ENCODE data around the gene IRF7.

Gene IRF7

DNA sequence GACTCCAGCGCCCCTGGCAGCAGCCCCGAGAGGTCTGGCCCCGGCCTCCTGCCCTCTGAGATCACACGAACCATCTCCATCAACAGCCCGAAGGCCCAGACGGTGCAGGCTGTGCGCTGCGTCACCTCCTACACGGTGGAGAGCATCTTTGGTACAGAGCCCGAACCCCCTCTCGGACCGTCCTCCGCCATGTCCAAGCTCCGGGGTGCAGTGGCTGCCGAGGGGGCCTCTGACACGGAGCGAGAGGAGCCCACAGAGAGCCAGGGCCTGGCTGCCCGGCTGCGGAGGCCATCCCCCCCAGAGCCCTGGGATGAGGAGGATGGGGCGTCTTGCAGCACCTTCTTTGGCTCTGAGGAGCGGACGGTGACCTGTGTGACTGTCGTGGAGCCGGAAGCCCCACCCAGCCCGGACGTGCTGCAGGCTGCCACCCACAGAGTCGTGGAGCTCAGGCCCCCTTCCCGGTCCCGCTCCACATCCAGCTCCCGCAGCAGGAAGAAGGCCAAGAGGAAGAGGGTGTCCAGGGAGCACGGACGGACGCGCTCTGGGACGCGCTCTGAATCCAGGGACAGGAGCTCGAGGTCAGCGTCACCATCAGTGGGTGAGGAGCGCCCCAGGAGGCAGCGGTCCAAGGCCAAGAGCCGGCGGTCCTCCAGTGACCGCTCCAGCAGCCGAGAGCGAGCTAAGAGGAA lies 7.6 kb downstream of the IRF7 start:
- DNase-seq, result no peak

DNA sequence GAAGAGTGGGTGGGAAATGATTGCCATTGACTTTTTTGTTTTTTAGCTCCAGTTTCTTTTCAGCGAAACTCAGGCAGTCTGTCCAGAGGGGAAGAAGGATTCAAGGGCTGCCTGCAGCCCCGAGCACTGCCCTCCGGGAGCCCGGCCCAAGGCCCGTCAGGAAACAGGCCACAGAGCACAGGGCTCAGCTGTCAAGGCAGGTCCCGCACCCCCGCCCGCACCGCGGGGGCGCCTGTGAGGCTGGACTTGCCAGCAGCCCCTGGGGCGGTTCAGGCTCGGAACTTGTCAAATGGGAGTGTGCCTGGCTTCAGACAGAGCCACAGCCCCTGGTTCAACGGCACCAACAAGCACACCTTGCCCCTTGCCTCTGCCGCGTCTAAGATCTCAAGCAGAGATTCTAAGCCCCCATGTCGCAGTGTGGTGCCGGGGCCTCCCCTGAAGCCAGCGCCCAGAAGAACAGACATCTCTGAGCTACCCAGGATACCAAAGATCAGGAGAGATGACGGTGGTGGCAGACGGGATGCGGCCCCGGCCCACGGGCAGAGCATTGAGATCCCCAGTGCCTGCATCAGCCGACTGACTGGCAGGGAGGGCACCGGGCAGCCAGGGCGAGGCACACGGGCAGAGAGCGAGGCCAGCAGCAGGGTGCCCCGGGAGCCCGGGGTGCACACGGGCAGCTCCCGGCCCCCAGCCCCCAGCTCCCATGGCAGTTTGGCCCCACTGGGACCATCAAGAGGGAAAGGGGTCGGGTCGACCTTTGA lies 8.6 kb downstream of the IRF7 start:
- DNase-seq, result no peak

DNA sequence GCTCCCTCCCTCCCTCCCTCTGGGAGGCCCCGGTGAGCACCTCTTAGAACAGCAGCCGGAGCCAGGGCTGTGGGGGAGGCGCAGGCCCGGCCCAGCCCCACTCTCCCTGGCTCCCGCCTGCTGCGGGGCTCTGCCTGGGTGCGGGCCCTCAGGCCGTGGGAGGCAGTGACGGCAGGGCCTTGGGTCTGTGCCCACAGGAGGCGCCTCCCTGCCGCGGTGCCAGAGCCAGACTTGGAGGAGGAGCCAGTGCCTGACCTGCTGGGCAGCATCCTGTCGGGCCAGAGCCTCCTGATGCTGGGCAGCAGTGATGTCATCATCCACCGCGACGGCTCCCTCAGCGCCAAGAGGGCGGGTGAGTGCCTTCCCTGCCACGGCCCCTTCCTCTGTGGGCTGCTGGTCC lies 9.5 kb downstream of the IRF7 start:
- DNase-seq, result no peak

GRCh38 chr11:605286-606129 lies 10.2 kb downstream of the IRF7 start:
- no peak for DNase-seq

GRCh38 chr11:603154-603553 lies 12.6 kb downstream of the IRF7 start:
- DNase-seq, result no peak

- DNase-seq, result no peak
These were observed 14.0 kb downstream of the IRF7 start for GRCh38 chr11:601573-602245.

GRCh38 chr11:598005-598680 lies 17.6 kb downstream of the IRF7 start:
- no peak for DNase-seq

DNA sequence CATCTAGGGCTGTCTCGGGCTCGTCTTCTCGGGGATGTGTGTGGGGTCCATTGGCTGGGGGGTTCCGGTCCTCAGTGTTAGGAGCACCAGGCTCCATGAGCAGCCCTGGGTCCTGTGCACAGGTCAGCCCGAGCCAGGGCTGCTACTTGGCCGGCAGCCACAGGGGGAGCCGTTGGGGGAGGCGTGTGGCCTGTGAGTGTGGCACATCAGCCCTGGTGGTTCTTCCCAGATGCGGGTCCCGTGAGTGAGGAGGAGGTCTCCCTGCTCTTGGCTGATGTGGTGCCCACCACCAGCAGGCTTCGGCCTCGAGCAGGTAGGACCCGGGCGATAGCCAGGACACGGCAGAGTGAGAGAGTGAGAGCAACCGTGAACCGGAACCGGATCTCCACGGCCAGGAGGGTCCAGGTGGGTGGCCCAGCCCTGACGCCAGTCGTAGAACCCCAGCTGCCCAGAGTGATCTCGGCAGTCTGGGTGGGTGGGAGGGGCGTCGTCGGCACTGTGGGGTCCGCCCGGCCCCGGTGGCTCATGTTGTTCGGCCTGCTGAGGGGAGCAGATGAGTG lies 18.5 kb downstream of the IRF7 start:
- DNase-seq, result no peak

GRCh38 chr11:596374-596773 lies 19.4 kb downstream of the IRF7 start:
- DNase-seq, result no peak

GRCh38 chr11:595400-595799 lies 20.4 kb downstream of the IRF7 start:
- DNase-seq, result no peak

- no peak for DNase-seq
These were observed 22.4 kb downstream of the IRF7 start for GRCh38 chr11:593347-593746.

- no peak for DNase-seq
These were observed 22.8 kb downstream of the IRF7 start for GRCh38 chr11:592918-593317.

DNA sequence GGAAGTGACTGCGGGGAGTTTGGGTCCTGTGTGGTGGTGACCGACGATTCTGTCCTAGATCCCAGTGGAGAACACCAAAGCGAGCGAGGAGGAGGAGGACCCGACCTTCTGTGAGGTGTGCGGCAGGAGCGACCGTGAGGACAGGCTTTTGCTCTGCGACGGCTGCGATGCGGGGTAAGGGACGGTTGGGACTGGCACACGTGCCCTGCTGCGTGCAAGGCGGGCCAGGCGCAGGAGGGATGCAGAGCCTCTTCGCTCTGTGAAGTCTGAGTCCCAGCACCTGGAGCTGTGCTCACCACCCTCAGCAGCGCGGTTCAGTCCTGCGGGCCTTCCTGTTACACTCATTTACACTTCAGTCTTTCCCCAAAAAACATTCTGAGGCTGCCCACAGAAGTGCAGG lies 23.2 kb downstream of the IRF7 start:
- no peak for DNase-seq

DNA sequence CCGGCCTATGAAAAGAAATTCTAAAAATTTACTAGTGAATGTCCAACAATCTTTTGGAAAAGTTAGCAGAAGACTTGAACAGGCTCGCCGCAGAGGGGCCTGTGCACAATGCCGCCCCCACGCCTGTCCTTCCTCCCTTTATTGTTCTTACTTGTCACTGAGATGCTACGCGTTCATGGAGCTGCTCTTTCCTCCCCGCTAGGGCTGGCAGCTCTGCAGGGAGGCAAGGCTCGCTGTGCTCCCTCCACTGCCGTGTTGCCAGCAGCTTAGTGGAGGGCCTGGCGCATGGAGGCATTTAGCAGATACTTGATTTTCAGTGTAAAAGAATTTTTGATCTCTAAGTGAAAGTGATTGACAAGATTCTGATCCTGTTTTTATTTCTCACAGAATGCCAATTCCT lies 24.8 kb downstream of the IRF7 start:
- DNase-seq, result no peak

DNA sequence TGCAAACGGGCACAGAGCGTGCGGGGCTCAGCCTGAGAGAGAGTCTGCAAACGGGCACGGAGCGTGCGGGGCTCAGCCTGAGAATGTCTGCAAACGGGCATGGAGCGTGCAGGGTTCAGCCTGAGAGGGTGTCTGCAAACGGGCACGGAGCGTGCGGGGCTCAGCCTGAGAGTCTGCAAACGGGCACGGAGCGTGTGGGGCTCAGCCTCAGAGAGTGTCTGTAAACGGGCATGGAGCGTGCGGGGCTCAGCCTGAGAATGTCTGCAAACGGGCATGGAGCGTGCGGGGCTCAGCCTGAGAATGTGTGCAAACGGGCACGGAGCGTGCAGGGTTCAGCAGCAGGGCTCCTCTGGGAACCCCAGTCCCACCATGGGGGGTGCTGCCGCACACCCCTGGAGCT lies 26.0 kb downstream of the IRF7 start:
- no peak for DNase-seq

- DNase-seq, result peak; percentile 64
These were observed 27.8 kb downstream of the IRF7 start for GRCh38 chr11:587978-588380.

DNA sequence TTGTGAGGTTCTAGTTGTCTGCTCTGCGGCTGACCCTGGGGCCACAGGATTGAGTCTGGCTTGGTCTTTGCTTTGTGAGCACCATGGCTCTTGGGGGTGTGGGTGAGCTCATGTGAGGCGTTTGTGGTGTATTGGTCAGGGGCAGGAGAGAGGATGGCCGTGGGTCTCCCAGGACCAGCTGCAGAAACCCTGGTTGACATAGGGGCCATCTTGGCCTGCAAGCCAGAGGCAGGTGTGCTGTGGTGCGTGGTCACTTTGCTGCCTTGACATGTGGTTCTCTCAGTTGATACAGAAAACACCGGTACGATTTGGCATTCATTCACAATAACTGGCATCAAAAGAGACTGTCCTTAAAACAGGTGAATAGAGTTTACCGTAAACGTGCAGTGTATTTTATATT lies 28.2 kb downstream of the IRF7 start:
- DNase-seq, result no peak

DNA sequence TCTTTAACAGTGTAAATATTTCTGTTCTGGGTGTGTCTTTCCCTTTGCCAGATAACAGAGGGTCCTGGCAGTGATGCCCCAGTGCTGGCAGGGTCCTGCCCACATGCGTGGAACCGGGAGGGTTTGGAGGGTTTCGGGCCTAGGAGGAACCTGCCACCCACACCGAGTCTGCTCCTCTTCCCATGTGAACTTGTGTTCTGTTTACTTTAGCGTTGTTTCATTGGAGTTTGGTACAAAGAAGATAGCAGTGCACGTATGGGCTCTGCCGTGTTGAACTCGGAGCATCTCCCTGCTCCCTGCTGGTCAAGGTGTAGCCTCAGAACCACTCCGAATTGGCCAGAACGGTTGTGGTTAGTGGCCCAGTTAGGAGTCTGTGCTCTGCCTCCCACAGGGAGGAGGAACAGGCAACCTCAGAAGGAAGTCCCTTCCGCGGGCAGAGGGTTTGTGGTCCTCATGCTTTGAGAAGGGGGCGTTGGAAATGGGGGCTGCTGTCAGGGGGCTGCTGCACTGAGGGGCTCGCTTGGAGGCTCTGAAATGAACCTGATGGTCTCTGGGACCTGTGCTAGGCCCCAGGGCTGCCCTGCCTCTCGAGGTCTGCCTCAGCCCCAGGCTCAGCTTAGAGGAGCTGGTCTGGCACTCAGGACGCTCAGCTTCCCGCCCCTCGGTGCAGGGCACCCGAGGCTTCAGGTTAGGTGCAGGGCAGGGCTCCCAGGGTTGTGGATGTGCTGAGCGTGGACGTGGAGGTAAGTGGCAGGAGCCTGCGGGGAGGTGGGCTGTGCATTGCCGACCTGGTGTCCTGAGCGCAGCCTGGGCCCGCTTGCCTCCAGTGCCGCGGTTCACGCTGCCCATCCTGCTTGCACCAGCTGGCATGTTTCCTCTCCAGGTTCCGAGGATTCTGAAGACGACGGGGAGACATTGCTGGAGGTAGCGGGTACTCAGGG lies 29.1 kb downstream of the IRF7 start:
- DNase-seq, result no peak

DNA sequence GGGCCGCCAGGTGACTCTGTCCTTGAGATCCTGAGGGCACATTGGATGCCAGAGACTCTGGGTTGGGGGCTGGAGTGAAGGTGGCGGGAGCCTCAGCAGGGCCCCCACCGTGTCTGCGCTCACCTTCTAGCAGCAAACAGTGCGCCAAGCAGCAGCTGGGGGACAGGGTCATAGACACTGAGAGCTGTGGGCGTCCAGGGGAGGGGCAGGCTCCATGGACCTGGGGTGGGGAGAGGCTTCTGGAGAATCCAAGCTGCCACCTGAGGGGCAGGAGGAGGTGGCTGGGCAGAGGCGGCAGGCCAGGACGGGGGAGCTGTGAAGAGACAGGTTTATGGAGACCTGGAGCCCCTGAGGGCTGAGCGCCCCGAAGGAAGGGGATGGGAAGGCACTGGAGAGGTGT lies 31.5 kb downstream of the IRF7 start:
- no peak for DNase-seq

DNA sequence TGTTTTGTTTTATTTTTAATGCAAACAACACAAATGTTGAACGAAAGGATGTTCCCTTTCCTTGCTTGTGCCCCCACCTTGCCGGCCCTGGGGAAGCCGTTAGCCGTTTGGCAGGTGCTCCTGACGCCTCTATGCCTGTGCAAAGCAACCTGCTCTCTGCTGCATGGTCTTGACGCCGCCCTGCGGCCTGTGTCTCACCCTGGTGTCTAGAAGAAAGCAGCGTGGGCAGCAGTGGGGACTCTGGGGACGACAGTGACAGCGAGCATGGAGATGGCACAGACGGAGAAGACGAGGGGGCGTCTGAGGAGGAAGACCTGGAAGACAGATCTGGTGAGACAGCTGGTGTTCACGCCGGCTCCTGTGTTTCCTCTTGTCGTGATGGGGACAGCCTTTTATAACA lies 34.0 kb downstream of the IRF7 start:
- no peak for DNase-seq

DNA sequence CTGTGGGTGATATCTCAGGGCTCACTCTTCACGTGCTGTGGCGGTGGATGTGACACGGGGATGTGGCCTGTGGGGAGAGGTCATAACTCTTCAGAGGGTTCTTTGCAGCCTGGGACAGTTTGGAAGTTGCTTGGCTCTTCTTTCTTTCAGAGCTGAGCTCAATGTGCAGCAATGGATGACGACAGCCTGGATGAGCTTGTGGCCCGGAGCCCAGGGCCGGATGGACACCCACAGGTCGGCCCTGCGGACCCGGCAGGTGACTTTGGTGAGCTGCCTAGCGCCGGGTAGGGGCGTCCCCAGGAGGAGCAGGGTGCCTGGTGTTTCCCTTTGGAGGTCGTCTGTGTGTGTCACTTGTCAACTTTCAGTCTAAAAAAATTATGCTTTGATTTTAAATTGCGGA lies 34.4 kb downstream of the IRF7 start:
- DNase-seq, result no peak
